Cardiac fibroblast (primary cell): Measurements from ENCODE around the gene ANKRD39.
"Not testable (repeated sequence)": the region's sequence is repeated elsewhere in the genome, so short reads cannot be mapped to it uniquely, and the experiment has no call there.

Source experiments
- DNase-seq, 2 donors: peaks; one replicate each; pipeline versions ENCODE4 v3.0.0 to v3.0.0-alpha.2; 2010; ENCODE audit warnings: low read depth in 2 of 2
- H3K4me3 ChIP-seq, 2 donors: replicated peaks in 1 of 2; 1 replicate in 1 of 2; 2 replicates in 1 of 2; pipeline ENCODE4 v1.5.1; 2011; ENCODE audit warnings: low read depth in 2 of 2, low read length in 2 of 2, mild to moderate bottlenecking in 2 of 2, moderate library complexity in 1 of 2
- CTCF ChIP-seq: IDR thresholded peaks from one replicate; pipeline ENCODE4 v1.5.1; 2011; ENCODE audit warnings: low read depth, mild to moderate bottlenecking, low read length, inconsistent platforms

Gene ANKRD39

GRCh38 chr2:96866986-96867755 is 9.4 kb upstream of the ANKRD39 start:
- H3K4me3 ChIP-seq, result peak overlapping the region; percentile 85 to 87
- no peak for DNase-seq

GRCh38 chr2:96866586-96866985 is 8.8 kb upstream of the ANKRD39 start:
- DNase-seq, result no peak
- H3K4me3 ChIP-seq, result peak overlapping the region; percentile 85 to 87
- TF ChIP-seq CTCF, result no peak

More at GRCh38 chr2:96866986-96867755, 9.4 kb upstream of the ANKRD39 start:
- TF ChIP-seq CTCF, result no peak

GRCh38 chr2:96866149-96866548 is 8.3 kb upstream of the ANKRD39 start:
- TF ChIP-seq CTCF, result no peak
- no peak for DNase-seq
- H3K4me3 ChIP-seq, result no peak overlapping the region

- no peak overlapping the region for H3K4me3 ChIP-seq
- TF ChIP-seq CTCF, result no peak
- DNase-seq, result no peak
Measured at GRCh38 chr2:96865654-96866053, 7.8 kb upstream of the ANKRD39 start.

- no peak for DNase-seq
- no peak for TF ChIP-seq CTCF
- no peak overlapping the region for H3K4me3 ChIP-seq
Measured at GRCh38 chr2:96864343-96865091, 6.7 kb upstream of the ANKRD39 start.

GRCh38 chr2:96863575-96864342 is 5.9 kb upstream of the ANKRD39 start:
- DNase-seq, result no peak
- TF ChIP-seq CTCF, result no peak
- H3K4me3 ChIP-seq, result no peak overlapping the region

- not testable (repeated sequence) for H3K4me3 ChIP-seq
Measured at GRCh38 chr2:96863056-96863455, 5.2 kb upstream of the ANKRD39 start.

More at GRCh38 chr2:96863056-96863455, 5.2 kb upstream of the ANKRD39 start:
- DNase-seq, result not testable (repeated sequence)
